IPS-20b (cell line): ENCODE measurements around the gene PHKB.

Source experiments
- H3K27ac ChIP-seq: one replicate; pipeline ENCODE4 v1.5.1; 2013; ENCODE audit warnings: low read length
- H3K27me3 ChIP-seq: 2 replicates; pipeline ENCODE4 v1.6.1; 2013; ENCODE audit warnings: mild to moderate bottlenecking, low read length, inconsistent platforms; ENCODE audit not compliant: insufficient read depth
- H3K36me3 ChIP-seq: 2 replicates; pipeline ENCODE4 v1.6.1; 2013; ENCODE audit warnings: low read depth, mild to moderate bottlenecking, inconsistent platforms, low read length, moderate library complexity; ENCODE audit not compliant: insufficient read depth
- H3K4me1 ChIP-seq: 2 replicates; pipeline ENCODE4 v1.6.1; 2013; ENCODE audit warnings: mild to moderate bottlenecking, control low read depth, inconsistent platforms, low read length, moderate library complexity; ENCODE audit not compliant: insufficient read depth
- H3K4me3 ChIP-seq: 2 replicates; pipeline ENCODE4 v1.5.1; 2013; ENCODE audit warnings: mild to moderate bottlenecking, low read length, inconsistent platforms
- H3K9ac ChIP-seq: 2 replicates; pipeline ENCODE4 v1.6.1; 2013; ENCODE audit warnings: low read depth, mild to moderate bottlenecking, inconsistent platforms, low read length, moderate library complexity
- H3K9me3 ChIP-seq: 2 replicates; pipeline ENCODE4 v1.6.1; 2013; ENCODE audit warnings: mild to moderate bottlenecking, low read depth, low read length, inconsistent platforms; ENCODE audit not compliant: insufficient read depth

Gene PHKB

GRCh38 chr16:47577029-47577428, 115.9 kb downstream of the PHKB start:
- Histone ChIP-seq H3K4me1 (no peaks in the 10 kb centered on the region), H3K4me3 (no peak overlapping the region), H3K36me3 (no peaks in the 10 kb centered on the region), H3K27ac (no peak overlapping the region), H3K9ac (no peak overlapping the region), H3K27me3 (no peaks in the 10 kb centered on the region), H3K9me3 (no peaks in the 10 kb centered on the region)

DNA sequence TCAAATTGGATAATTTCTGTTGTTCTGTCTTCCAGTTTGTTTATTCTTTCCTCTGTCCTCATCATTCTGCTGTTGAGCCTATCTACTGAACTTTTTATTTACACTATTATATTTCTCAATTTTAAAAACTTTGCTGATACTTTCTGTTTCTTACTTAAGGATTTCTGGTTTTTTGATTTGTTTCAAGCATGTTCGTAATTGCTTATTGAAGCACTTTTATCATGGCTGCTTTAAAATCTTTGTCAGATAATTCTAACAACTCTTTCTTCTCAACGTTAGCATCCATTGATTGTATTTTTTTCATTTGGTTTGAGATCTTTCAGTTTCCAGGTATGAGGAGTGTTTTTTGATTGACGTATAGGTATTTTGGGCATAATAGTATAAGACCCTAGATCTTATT, 116.9 kb downstream of the PHKB start:
- Histone ChIP-seq H3K27me3 (no peaks in the 10 kb centered on the region), H3K4me1 (no peaks in the 10 kb centered on the region), H3K27ac (no peak overlapping the region), H3K36me3 (no peaks in the 10 kb centered on the region), H3K9ac (no peak overlapping the region), H3K9me3 (no peaks in the 10 kb centered on the region), H3K4me3 (no peak overlapping the region)

- no peak overlapping the region for H3K27ac ChIP-seq
- H3K9ac ChIP-seq, result no peak overlapping the region
- H3K4me1 ChIP-seq, result no peaks in the 10 kb centered on the region
- H3K4me3 ChIP-seq, result no peak overlapping the region
- no peaks in the 10 kb centered on the region for H3K9me3 ChIP-seq
- no peaks in the 10 kb centered on the region for H3K27me3 ChIP-seq
- H3K36me3 ChIP-seq, result no peaks in the 10 kb centered on the region
These were observed 117.4 kb downstream of the PHKB start for GRCh38 chr16:47578573-47578972.

GRCh38 chr16:47581114-47581513, 120.0 kb downstream of the PHKB start:
- Histone ChIP-seq H3K9me3 (no peaks in the 10 kb centered on the region), H3K9ac (no peak overlapping the region), H3K36me3 (no peaks in the 10 kb centered on the region)

GRCh38 chr16:47584464-47585225, 123.5 kb downstream of the PHKB start:
- H3K4me1 ChIP-seq, result 0 out of 2 replicates have a peak, but pooled peaks cover 5% of the 10 kb centered on the region
- H3K27ac ChIP-seq, result no peak overlapping the region
- H3K9me3 ChIP-seq, result no peaks in the 10 kb centered on the region
- H3K9ac ChIP-seq, result no peak overlapping the region
- no peak overlapping the region for H3K4me3 ChIP-seq
- H3K36me3 ChIP-seq, result no peaks in the 10 kb centered on the region; the same call in 1 of the 2 replicates
- no peaks in the 10 kb centered on the region for H3K27me3 ChIP-seq

More at GRCh38 chr16:47581114-47581513, 120.0 kb downstream of the PHKB start:
- no peak overlapping the region for H3K4me3 ChIP-seq
- H3K27ac ChIP-seq, result no peak overlapping the region
- 0 out of 2 replicates have a peak, but pooled peaks cover 5% of the 10 kb centered on the region for H3K4me1 ChIP-seq
- no peaks in the 10 kb centered on the region for H3K27me3 ChIP-seq

DNA sequence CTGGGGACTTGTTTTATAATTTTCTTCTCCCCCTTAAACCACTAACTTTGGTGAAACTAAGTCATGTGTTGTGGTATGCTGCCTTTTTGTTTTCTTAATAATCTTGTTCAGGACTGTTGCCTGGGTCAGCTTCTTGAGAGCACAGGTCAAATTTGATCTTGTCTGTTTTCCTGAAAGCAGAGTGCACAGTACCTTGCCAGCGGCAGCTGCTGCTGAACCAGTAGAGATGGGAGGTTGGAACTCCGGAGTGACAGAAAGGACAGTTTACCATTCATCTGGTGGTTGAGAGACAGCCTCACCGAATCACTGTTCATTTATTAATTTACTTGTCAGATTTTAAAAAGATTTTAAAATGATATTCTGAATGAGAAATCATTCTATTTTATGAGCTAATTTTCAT, 125.0 kb downstream of the PHKB start:
- no peak overlapping the region for H3K27ac ChIP-seq

GRCh38 chr16:47590472-47590871, 129.3 kb downstream of the PHKB start:
- H3K4me3 ChIP-seq, result no peak overlapping the region
- H3K4me1 ChIP-seq, result no peaks in the 10 kb centered on the region
- no peaks in the 10 kb centered on the region for H3K27me3 ChIP-seq
- no peak overlapping the region for H3K27ac ChIP-seq
- H3K9ac ChIP-seq, result no peak overlapping the region
- no peaks in the 10 kb centered on the region for H3K9me3 ChIP-seq
- H3K36me3 ChIP-seq, result peaks cover 21% of the 10 kb centered on the region

More for the DNA sequence above, 125.0 kb downstream of the PHKB start:
- Histone ChIP-seq H3K9ac (no peak overlapping the region), H3K9me3 (no peaks in the 10 kb centered on the region), H3K4me1 (0 out of 2 replicates have a peak, but pooled peaks cover 5% of the 10 kb centered on the region), H3K27me3 (no peaks in the 10 kb centered on the region), H3K4me3 (no peak overlapping the region), H3K36me3 (peaks cover 8% of the 10 kb centered on the region)

DNA sequence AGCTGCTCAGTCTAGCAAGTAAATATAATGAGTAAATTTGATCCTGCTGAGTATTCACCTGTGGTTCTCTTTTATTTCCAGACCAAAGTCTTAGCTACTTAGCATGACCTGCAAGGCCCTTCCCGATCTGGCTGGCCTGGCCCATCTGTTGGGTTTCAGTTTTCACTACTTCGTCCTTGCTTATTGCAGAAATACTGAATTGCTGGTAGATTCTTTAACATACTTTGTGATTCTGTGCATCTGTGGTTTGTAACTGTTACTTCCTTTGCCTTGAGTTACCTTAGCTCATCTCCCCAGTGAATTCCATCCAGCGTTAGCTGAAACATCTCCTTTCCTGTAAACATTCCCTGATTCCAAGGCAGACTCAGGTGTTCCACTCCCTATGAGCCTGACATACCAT, 131.1 kb downstream of the PHKB start:
- H3K27me3 ChIP-seq, result no peaks in the 10 kb centered on the region
- H3K4me1 ChIP-seq, result no peaks in the 10 kb centered on the region
- no peak overlapping the region for H3K9ac ChIP-seq
- H3K4me3 ChIP-seq, result no peak overlapping the region
- no peak overlapping the region for H3K27ac ChIP-seq
- H3K36me3 ChIP-seq, result peaks cover 21% of the 10 kb centered on the region
- no peaks in the 10 kb centered on the region for H3K9me3 ChIP-seq

DNA sequence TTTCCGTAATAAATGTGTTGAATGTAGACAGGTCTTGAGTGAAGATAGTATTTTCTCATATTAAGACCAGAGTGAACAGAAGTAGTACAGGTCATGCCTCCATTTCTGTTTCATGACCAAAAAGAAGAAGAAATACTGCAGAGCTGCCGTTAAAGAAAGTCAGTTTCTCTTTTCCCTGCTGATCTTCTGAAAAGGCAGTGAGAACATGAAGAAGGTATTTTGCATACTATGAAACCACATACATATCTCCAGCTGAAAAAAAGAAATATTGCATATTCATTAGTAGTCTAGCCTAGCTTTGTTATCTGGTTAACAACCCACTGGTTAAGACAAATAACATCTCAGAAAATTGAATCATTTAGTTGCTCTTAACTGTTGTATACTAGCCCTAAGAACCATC, 138.4 kb downstream of the PHKB start:
- H3K4me3 ChIP-seq, result no peak overlapping the region

GRCh38 chr16:47600376-47600775, 139.2 kb downstream of the PHKB start:
- Histone ChIP-seq H3K9ac (no peak overlapping the region), H3K36me3 (no peaks in the 10 kb centered on the region), H3K27me3 (no peaks in the 10 kb centered on the region), H3K9me3 (no peaks in the 10 kb centered on the region), H3K27ac (no peak overlapping the region), H3K4me1 (no peaks in the 10 kb centered on the region), H3K4me3 (no peak overlapping the region)

More for the DNA sequence above, 138.4 kb downstream of the PHKB start:
- H3K9me3 ChIP-seq, result no peaks in the 10 kb centered on the region
- H3K27ac ChIP-seq, result no peak overlapping the region
- H3K36me3 ChIP-seq, result no peaks in the 10 kb centered on the region
- H3K4me1 ChIP-seq, result no peaks in the 10 kb centered on the region
- H3K27me3 ChIP-seq, result no peaks in the 10 kb centered on the region
- H3K9ac ChIP-seq, result no peak overlapping the region

GRCh38 chr16:47604306-47604705, 143.2 kb downstream of the PHKB start:
- Histone ChIP-seq H3K9me3 (no peaks in the 10 kb centered on the region), H3K27me3 (no peaks in the 10 kb centered on the region), H3K27ac (no peak overlapping the region), H3K4me3 (no peak overlapping the region), H3K4me1 (no peaks in the 10 kb centered on the region), H3K36me3 (no peaks in the 10 kb centered on the region), H3K9ac (no peak overlapping the region)

DNA sequence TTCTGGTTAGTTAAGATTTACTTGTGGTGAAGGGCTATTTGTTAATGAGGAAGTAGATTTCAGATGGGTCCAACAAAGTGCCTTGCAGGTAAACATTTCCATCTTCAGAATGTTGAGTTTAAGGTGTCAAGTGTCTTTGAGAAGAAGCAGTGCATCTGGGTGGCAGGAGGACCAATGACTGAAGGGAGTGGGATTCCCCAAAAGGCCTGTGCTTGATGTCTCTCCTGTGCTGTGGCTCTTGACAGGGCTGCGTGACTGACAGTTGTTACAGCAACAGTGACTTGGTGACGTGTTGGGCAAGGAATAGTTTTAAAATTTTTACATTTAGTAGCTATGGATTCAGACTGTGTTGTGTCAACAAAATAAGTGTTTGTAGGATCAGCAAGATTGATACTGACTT, 149.9 kb downstream of the PHKB start:
- H3K9me3 ChIP-seq, result no peaks in the 10 kb centered on the region
- no peaks in the 10 kb centered on the region for H3K27me3 ChIP-seq
- no peaks in the 10 kb centered on the region for H3K4me1 ChIP-seq
- H3K36me3 ChIP-seq, result no peaks in the 10 kb centered on the region
- no peak overlapping the region for H3K27ac ChIP-seq
- no peak overlapping the region for H3K4me3 ChIP-seq
- no peak overlapping the region for H3K9ac ChIP-seq
